Measurements from ENCODE around the gene MAGEA12. TPM values are rescaled to one million over a fixed set of nuclear protein-coding genes. Genes with fewer than 3 reads are reported as not detected.
"Not testable (repeated sequence)": the region's sequence is repeated elsewhere in the genome, so short reads cannot be mapped to it uniquely, and the experiment has no call there.

Gene MAGEA12
- total and polyA plus RNA-seq, 4 donors = not detected

- H3K36me3 ChIP-seq (ENCODE audit: control insufficient read depth in 1 of 2, insufficient read depth in 2 of 2, low read length in 1 of 2); ATAC-seq (ENCODE audit: low FRiP score); H3K27ac ChIP-seq (ENCODE audit: low read depth in 1 of 2, low read length in 2 of 2); DNase-seq; H3K4me1 ChIP-seq (ENCODE audit: control insufficient read depth in 1 of 2, insufficient read depth in 2 of 2, low read length in 2 of 2); H3K27me3 ChIP-seq (ENCODE audit: control insufficient read depth in 1 of 2, insufficient read depth in 2 of 2, low read length in 1 of 2); H3K9me3 ChIP-seq (ENCODE audit: control insufficient read depth, low read length); H3K4me3 ChIP-seq (ENCODE audit: low read length in 2 of 2); intact Hi-C loops (cut with DNase I): not testable (repeated sequence)
- WGBS, 2 donors = no CpG with 5 or more reads among the region's 2 CpGs
These were observed 25.4 kb downstream of the MAGEA12 start, which contains the start of gene CSAG3 for GRCh38 chrX:152758918-152759317. Gene CSAG3 (plus strand): TSS chrX:152759218.

GRCh38 chrX:152759544-152759943 lies 26.0 kb downstream of the MAGEA12 start:
- H3K4me3 ChIP-seq (ENCODE audit: low read length in 2 of 2); H3K27me3 ChIP-seq (ENCODE audit: control insufficient read depth in 1 of 2, insufficient read depth in 2 of 2, low read length in 1 of 2); H3K36me3 ChIP-seq (ENCODE audit: control insufficient read depth in 1 of 2, insufficient read depth in 2 of 2, low read length in 1 of 2); H3K9me3 ChIP-seq (ENCODE audit: control insufficient read depth, low read length); H3K4me1 ChIP-seq (ENCODE audit: control insufficient read depth in 1 of 2, insufficient read depth in 2 of 2, low read length in 2 of 2); DNase-seq; intact Hi-C loops (cut with DNase I); H3K27ac ChIP-seq (ENCODE audit: low read depth in 1 of 2, low read length in 2 of 2): not testable (repeated sequence)
- peak; percentile 52 for ATAC-seq (ENCODE audit: low FRiP score)
- 62 to 79% methylated on average over 3 to 4 of the region's 7 CpGs for WGBS, 2 donors

- H3K36me3 ChIP-seq (ENCODE audit: control insufficient read depth in 1 of 2, insufficient read depth in 2 of 2, low read length in 1 of 2); H3K4me1 ChIP-seq (ENCODE audit: control insufficient read depth in 1 of 2, insufficient read depth in 2 of 2, low read length in 2 of 2); intact Hi-C loops (cut with DNase I); DNase-seq; H3K27ac ChIP-seq (ENCODE audit: low read depth in 1 of 2, low read length in 2 of 2); H3K9me3 ChIP-seq (ENCODE audit: control insufficient read depth, low read length); H3K27me3 ChIP-seq (ENCODE audit: control insufficient read depth in 1 of 2, insufficient read depth in 2 of 2, low read length in 1 of 2); H3K4me3 ChIP-seq (ENCODE audit: low read length in 2 of 2): not testable (repeated sequence)
- 70 to 85% methylated on average over 2 to 4 of the region's 7 CpGs for WGBS, 2 donors
- peak; percentile 29 for ATAC-seq (ENCODE audit: low FRiP score)
These were observed 28.0 kb downstream of the MAGEA12 start for GRCh38 chrX:152761582-152761981.

GRCh38 chrX:152766562-152766961 lies 33.0 kb downstream of the MAGEA12 start:
- H3K9me3 ChIP-seq (ENCODE audit: control insufficient read depth, low read length); H3K27ac ChIP-seq (ENCODE audit: low read depth in 1 of 2, low read length in 2 of 2); H3K36me3 ChIP-seq (ENCODE audit: control insufficient read depth in 1 of 2, insufficient read depth in 2 of 2, low read length in 1 of 2); H3K4me1 ChIP-seq (ENCODE audit: control insufficient read depth in 1 of 2, insufficient read depth in 2 of 2, low read length in 2 of 2); ATAC-seq (ENCODE audit: low FRiP score); H3K4me3 ChIP-seq (ENCODE audit: low read length in 2 of 2); H3K27me3 ChIP-seq (ENCODE audit: control insufficient read depth in 1 of 2, insufficient read depth in 2 of 2, low read length in 1 of 2); intact Hi-C loops (cut with DNase I): not testable (repeated sequence)
- WGBS, 2 donors = 68 to 77% methylated on average over 9 of the region's 9 CpGs
- peak in 1 of 2 donors; percentile 26 for DNase-seq

GRCh38 chrX:152769549-152770289 lies 36.2 kb downstream of the MAGEA12 start, which contains the start of gene MAGEA6:
Gene MAGEA6 (minus strand): TSS chrX:152769689. CDS start chrX:152767650, 2,039 bp downstream.
- DNase-seq; H3K9me3 ChIP-seq (ENCODE audit: control insufficient read depth, low read length); H3K4me3 ChIP-seq (ENCODE audit: low read length in 2 of 2); H3K4me1 ChIP-seq (ENCODE audit: control insufficient read depth in 1 of 2, insufficient read depth in 2 of 2, low read length in 2 of 2); intact Hi-C loops (cut with DNase I); H3K27me3 ChIP-seq (ENCODE audit: control insufficient read depth in 1 of 2, insufficient read depth in 2 of 2, low read length in 1 of 2); H3K36me3 ChIP-seq (ENCODE audit: control insufficient read depth in 1 of 2, insufficient read depth in 2 of 2, low read length in 1 of 2); H3K27ac ChIP-seq (ENCODE audit: low read depth in 1 of 2, low read length in 2 of 2): not testable (repeated sequence)
- ATAC-seq (ENCODE audit: low FRiP score) = peak; percentile 33
- WGBS, 2 donors = 94% methylated on average over 3 of the region's 29 CpGs; no CpG with 5 or more reads in 1 of the 2 donors

GRCh38 chrX:152787062-152787461 lies 53.5 kb downstream of the MAGEA12 start:
- H3K4me1 ChIP-seq (ENCODE audit: control insufficient read depth in 1 of 2, insufficient read depth in 2 of 2, low read length in 2 of 2); DNase-seq: not testable (repeated sequence)

More at GRCh38 chrX:152787062-152787461, 53.5 kb downstream of the MAGEA12 start:
- intact Hi-C loops (cut with DNase I); ATAC-seq (ENCODE audit: low FRiP score); H3K27ac ChIP-seq (ENCODE audit: low read depth in 1 of 2, low read length in 2 of 2); H3K36me3 ChIP-seq (ENCODE audit: control insufficient read depth in 1 of 2, insufficient read depth in 2 of 2, low read length in 1 of 2); H3K27me3 ChIP-seq (ENCODE audit: control insufficient read depth in 1 of 2, insufficient read depth in 2 of 2, low read length in 1 of 2); H3K4me3 ChIP-seq (ENCODE audit: low read length in 2 of 2); H3K9me3 ChIP-seq (ENCODE audit: control insufficient read depth, low read length): not testable (repeated sequence)
- WGBS, 2 donors = no CpG with 5 or more reads among the region's 3 CpGs

Other genes starting within 250 kb of the MAGEA12 start
- gene GABRQ, start 95.9 kb upstream of the MAGEA12 start, total RNA-seq = under 1 TPM in 1 of 2 donors, not detected in 1; 0.06 TPM
- gene GABRQ, start 95.9 kb upstream of the MAGEA12 start, polyA plus RNA-seq = not detected
- gene MAGEA3, start 35.0 kb upstream of the MAGEA12 start, total RNA-seq = not detected
- not detected for gene MAGEA3, start 35.0 kb upstream of the MAGEA12 start, polyA plus RNA-seq
- gene CSAG2, start 24.5 kb upstream of the MAGEA12 start, total RNA-seq = not detected
- gene CSAG2, start 24.5 kb upstream of the MAGEA12 start, polyA plus RNA-seq = not detected
- gene MAGEA2B, start 19.1 kb upstream of the MAGEA12 start, total RNA-seq = not detected
- not detected for gene MAGEA2B, start 19.1 kb upstream of the MAGEA12 start, polyA plus RNA-seq
- gene CSAG1, start within 50 bp of the MAGEA12 start, total RNA-seq = not detected
- gene CSAG1, start within 50 bp of the MAGEA12 start, polyA plus RNA-seq = not detected
- not detected for gene MAGEA2, start 20.1 kb downstream of the MAGEA12 start, total RNA-seq
- not detected for gene MAGEA2, start 20.1 kb downstream of the MAGEA12 start, polyA plus RNA-seq
- gene CSAG3, start 25.5 kb downstream of the MAGEA12 start, total RNA-seq = not detected
- gene CSAG3, start 25.5 kb downstream of the MAGEA12 start, polyA plus RNA-seq = not detected
- not detected for gene MAGEA6, start 35.9 kb downstream of the MAGEA12 start, total RNA-seq
- not detected for gene MAGEA6, start 35.9 kb downstream of the MAGEA12 start, polyA plus RNA-seq
- gene CETN2, start 97.0 kb downstream of the MAGEA12 start, total RNA-seq = 10 to 100 TPM; 22.1 to 22.8 TPM
- gene CETN2, start 97.0 kb downstream of the MAGEA12 start, polyA plus RNA-seq = 10 to 100 TPM; 38.7 to 38.9 TPM
- 1 to 10 TPM; 8.1 to 9.4 TPM for gene NSDHL, start 97.3 kb downstream of the MAGEA12 start, total RNA-seq
- gene NSDHL, start 97.3 kb downstream of the MAGEA12 start, polyA plus RNA-seq = 10 to 100 TPM; 10.0 to 10.1 TPM
- 10 to 100 TPM in 1 of 2 donors, 1 to 10 TPM in 1; 8.0 to 13.5 TPM for gene ZNF185, start 164.3 kb downstream of the MAGEA12 start, total RNA-seq
- 1 to 10 TPM; 2.6 to 4.8 TPM for gene ZNF185, start 164.3 kb downstream of the MAGEA12 start, polyA plus RNA-seq

Data from aorta (tissue), 5 donors.